ENCODE data around the gene TENT5C.
A peak's percentile ranks its signal among the peaks of the same experiment; 100 is the strongest.
"Not testable (repeated sequence)": the region's sequence is repeated elsewhere in the genome, so short reads cannot be mapped to it uniquely, and the experiment has no call there.

The TENT5C gene

GRCh38 chr1:117605774-117606648 is at the start of gene TENT5C:
Gene TENT5C, plus strand, starts transcription at chr1:117606048. Its CDS starts 16,821 bp downstream, at chr1:117622869.
- DNase-seq, result peak; percentile 39

GRCh38 chr1:117556341-117556740 is 49.5 kb upstream of the TENT5C start:
- DNase-seq, result no peak

DNA sequence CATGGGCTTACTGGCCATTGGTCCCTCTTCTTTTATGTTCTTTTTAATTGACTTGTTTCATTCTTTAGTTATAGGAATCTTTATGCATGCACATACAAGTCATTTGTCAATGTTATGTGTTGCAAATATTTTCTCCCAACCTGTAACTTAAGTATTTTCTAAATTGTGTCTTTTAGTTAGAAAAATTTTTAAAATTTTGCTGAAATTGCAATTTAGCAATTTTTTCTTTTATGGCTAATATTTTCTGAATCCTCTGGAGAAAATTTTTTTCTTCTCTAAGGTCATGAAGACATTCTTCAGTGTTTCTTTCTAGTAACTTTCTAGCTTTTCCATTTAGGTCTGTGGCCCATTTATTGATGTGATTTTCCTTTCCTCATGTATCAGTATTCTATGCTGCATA is 48.9 kb upstream of the TENT5C start:
- DNase-seq, result no peak

DNA sequence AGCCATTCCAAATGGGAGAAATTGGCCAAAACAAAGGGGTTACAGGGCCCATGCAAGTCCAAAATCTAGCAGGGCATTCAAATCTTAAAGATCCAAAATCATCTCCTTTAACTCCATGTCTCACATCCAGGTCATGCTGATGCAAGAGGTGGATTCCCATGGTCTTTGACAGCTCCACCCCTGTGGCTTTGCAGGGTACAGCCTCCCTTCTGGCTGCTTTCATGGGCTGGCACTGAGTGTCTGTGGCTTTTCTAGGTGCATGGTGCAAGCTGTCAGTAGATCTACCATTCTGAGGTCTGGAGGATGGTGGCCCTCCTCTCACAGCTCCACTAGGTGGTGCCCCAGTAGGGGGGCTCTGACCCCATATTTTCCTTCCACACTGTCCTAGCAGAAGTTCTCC is 47.4 kb upstream of the TENT5C start:
- DNase-seq, result not testable (repeated sequence)

DNA sequence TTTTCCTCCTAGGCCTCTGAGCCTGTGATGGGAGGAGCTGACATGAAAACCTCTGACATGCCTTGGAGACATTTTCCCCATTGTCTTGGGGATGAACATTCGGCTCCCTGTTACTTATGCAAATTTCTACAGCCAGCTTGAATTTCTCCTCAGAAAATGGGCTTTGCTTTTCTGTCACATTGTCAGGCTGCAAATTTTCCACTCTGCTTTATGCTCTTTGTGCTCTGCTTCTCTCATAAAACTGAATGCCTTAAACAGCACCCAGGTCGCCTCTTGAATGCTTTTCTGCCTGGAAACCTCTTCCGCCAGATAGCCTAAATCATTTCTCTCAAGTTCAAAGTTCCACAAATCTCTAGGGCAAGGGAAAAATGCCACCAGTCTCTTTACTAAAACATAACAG is 46.7 kb upstream of the TENT5C start:
- no peak for DNase-seq

GRCh38 chr1:117559985-117560384 is 45.9 kb upstream of the TENT5C start:
- no peak for DNase-seq

GRCh38 chr1:117561071-117561470 is 44.8 kb upstream of the TENT5C start:
- no peak for DNase-seq

DNA sequence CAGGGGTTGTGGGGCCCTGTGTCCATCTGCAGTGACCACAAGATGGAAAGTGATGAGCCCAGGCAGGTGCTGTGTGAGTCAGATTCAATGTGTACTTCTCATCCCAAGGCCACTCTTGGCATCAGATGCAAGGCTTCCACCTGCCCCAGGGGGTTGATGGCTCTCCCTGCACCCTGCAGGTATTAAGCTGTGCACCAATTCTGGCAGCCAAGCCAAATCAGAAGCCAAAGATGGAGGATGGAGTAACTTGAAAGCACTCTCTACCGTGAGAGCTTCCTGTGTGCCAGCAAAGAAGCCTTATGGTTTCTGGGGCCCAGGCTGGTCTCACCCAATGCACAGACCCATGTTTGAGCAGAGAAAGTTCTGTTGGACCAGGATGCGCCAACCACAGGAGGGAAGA is 44.3 kb upstream of the TENT5C start:
- DNase-seq, result no peak

DNA sequence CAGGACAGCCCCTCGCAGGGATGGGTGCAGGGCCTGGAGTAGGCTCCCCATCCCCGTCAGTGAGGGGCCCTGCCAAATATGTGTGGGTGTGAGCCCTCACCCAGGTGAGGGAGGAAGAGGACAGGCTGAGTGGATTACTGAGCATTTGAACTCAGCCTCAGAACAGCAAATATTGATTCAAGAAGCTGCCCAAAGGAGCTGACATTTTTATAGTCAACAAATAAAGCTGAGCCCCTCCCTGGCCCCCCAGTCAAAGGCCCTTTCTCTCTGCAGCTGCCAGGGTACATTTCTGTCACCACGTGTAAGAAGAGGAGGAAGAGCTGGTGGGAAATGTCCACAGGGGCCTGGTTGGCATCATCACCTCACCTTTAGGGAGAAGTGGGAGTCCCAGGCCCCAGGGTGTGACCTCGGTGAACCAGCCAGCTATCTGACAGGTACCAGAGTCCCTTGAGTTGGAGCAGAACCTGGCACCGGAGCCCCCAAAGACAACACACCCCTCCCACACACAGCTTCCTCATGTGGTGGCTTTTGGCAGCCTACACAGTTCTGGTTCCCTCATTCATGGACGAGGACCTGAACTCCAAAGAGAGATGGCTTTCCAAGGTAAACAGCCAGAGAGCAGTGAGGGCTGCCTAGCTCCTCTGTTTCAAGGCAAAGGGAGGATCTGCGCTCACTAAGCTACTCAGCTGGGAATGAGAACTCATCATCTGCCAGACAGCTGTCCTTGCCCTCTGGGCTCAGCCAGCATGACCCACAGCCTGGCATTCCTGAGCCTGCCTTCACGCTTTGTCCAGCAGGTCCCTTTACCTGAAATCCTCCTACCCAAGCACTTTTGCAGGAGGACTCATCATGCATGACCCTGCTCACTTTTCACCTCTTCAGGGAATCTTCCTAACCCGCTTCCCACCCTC is 43.0 kb upstream of the TENT5C start:
- no peak for DNase-seq

DNA sequence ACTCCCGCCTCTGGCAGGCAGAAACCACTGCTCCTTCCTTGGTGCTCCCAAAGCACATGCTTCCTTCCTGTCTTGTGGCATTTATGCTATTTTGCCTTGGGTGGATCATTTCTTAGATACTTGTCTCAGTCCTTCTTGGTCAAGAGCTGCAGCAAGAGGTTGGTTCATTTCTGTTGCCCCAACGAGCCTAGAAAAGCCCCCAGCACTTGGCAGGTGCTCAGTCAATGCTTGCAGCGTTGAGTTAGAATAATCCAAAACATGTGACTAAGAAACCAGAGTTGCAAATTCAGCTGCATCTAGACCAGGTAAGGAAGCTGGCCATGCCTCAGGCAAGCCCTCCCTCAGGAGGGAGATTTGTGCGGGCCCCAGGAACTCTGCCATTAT is 42.4 kb upstream of the TENT5C start:
- no peak for DNase-seq

DNA sequence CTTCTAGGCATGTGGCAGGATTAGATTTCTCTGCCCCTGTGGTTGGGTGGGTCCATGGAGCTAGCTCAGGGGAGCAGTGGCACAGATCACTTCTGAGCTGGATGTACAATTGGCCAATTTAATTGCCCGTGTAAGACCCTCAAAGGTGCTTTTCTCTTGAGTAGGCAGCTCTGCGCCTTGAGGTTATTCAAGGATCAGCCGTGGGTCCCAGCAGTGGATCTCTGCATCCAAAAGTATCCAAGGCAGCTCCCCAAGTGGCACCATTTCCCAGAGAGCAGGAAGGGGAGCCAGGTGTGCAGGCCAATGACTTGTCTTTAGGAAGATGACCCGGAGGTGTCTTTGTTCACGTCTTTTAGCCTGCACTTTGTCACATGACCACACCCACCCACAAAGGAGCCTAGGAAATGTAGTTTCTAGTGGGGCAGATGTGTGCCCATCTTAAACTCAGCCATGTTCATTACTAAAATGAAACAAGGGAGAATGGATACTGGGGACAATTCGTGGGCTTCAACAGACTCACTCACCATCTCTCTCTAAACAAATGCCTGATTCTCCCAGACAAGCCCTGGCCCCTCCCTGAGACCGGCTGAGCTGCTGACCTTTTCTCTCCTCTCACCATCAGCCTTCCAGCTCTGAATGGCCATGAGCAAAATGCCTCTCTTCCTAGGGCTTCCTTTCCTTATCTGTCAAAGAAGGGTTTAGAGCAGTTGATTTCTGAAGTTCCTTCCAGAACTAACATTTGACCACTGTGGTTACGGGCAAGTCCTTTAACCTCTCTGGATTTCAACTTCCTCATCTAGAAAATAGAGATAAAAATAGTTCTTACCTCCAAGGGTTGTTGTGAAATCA is 41.4 kb upstream of the TENT5C start:
- no peak for DNase-seq

GRCh38 chr1:117565076-117565556 is 40.7 kb upstream of the TENT5C start:
- no peak for DNase-seq

GRCh38 chr1:117565745-117566455 is 39.9 kb upstream of the TENT5C start:
- DNase-seq, result no peak

DNA sequence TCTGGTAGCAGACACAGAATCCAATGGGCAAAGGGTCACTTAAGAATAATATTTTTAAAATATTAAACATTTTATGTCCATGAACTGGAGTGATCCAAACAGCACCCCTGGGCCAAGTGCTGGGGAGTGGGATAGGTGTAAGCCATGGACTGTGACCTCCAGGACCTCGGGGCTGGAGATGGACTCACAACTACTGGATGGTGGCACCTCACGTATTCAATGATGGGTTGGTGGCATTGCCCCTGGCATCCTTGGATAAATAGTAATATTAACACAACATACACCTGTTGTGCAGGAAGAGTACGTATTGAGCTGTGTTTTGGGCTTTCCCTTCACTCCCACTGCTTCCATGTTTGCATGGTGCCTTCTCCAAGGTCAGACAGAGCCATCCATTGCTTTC is 39.3 kb upstream of the TENT5C start:
- no peak for DNase-seq

- no peak for DNase-seq
Observed at GRCh38 chr1:117567435-117567834, 38.4 kb upstream of the TENT5C start.

DNA sequence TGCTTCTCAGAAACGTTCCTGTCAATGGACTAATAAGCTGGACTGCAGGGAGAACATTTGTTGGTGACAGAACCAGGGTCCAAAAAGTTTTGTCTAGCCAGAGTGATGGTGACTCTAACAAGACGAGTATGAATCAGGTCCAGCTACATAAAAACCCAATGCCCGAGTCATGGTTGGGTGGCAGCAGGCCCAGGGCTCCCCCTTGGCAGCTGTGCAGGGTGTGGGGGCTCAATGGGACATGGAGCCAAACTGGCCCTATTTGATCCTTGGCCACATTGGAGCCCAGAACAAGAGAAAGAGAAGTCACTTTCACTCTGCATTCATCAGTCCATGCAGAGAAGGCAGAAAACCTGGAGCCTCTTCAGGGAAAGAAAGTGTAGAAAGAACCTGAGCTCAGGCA is 37.9 kb upstream of the TENT5C start:
- no peak for DNase-seq

DNA sequence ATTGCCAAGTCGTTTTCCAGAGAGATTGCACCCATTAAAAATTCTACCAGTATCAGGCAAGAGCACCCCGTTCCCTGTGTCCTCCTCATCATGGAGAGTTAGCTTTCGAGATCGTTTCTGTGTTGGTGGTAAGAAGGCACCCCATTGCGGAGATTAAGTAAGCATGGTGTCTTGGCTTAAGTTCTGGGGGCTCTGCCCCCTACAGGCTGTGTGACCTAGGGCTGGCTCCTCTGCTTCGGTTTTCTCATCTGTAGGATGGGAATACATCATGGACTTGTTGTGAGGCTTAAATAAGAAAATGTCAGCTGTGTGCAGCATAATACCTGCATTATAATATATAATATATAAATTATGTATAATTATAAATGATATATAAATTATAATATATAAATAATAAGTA is 36.8 kb upstream of the TENT5C start:
- DNase-seq, result no peak

GRCh38 chr1:117569856-117570255 is 36.0 kb upstream of the TENT5C start:
- no peak for DNase-seq

DNA sequence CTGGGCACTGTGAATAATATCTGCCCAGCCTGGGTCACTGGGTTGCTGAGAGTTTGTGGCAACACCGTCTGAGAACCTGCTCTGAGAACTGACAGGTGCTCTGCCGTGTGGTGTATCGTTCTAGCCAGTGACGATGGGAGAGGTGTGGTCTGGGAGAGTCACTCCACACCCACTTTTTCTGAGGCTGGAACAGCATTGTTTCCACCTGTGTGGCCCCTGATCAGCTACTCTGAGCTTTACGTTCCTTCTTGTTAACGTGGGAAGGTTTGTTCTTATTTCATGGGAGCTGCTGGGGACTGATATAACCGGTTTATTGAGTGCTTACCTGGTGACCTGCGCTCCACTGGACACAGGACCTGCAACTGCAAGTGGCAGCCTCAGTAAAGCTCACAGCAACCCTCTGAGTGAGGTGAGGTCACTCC is 34.8 kb upstream of the TENT5C start:
- DNase-seq, result no peak

DNA sequence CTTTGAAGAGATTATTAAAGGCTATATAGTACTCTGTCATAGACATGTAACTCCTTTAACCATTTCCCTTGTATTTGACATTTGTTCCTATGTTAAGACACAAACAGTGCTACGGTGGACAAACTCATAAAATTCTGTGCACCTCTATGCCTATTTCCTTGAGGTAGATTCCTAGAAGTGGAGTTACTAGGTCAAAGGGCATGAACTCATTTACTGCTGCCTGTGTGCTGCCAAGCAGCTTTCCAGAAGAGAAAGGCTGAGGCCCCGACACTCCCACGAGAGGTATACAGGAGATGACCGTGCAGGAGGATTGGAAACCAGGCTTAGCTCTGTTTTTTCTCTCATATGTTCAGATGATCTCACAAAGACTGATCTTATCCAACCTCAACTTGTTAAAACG is 34.4 kb upstream of the TENT5C start:
- DNase-seq, result no peak

- no peak for DNase-seq
Observed at GRCh38 chr1:117572546-117572945, 33.3 kb upstream of the TENT5C start.

DNA sequence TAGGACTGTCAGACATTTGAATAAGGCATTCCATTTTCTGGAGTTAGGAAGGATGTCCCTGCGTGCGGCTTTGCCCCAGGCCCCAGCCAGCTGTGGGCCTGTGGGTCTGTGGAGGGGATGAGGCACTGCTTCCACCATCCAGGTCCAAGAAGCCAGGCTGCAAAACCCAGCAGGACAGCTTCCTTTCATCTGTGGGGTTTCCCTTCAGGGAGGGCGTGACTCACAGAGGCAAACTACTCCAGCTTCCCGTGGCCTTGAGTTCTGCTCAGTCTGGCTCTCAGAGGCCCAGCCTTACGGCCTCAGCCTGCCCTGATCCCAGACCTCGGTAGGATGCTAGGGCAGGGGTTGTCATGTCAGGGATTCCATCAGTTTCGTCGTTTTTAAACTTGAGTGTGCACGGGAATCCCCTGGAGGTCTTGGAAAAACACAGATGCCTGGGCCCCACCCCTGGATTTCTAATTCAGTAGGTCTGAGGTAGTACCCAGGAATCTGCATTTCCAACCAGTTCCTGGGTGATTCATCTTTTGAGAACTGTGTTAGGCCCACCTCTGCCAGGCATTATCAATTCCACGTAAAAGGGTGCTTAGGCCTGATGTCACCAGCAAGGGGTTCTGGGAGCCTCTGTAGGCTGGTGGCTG is 32.3 kb upstream of the TENT5C start:
- DNase-seq, result no peak
